GM18498 (cell line): ENCODE data around the gene NEIL1.

ENCODE experiments used
- ATAC-seq: cut with Tn5 transposase; IDR thresholded peaks from one replicate; pipeline ENCODE4 v1.9.1; 2021; ENCODE audit warnings: mild to moderate bottlenecking, moderate library complexity; ENCODE audit not compliant: unreplicated experiment

NEIL1 gene

DNA sequence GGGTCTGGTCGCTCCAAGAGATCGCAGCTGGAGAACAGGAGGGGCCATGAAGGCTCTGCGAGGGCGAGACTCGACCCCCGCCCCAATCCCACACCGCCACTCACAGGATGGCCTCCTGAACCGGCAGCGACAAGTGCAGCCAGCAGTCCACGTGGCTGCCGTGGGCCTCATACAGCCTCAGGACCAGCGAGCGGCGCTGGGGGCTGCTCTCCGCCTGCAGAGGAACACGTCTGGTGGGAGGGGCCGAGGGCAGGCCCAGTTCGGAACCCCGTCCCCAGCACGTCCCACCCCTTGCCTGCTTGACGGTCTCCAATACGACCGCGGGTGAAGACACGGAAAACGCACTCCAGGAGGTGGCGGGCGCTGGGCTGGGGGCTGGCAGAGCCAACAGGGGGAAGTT is 9.2 kb downstream of the NEIL1 start:
- no peak for ATAC-seq

- no peak for ATAC-seq
These were observed 9.7 kb downstream of the NEIL1 start for GRCh38 chr15:75356517-75356916.

DNA sequence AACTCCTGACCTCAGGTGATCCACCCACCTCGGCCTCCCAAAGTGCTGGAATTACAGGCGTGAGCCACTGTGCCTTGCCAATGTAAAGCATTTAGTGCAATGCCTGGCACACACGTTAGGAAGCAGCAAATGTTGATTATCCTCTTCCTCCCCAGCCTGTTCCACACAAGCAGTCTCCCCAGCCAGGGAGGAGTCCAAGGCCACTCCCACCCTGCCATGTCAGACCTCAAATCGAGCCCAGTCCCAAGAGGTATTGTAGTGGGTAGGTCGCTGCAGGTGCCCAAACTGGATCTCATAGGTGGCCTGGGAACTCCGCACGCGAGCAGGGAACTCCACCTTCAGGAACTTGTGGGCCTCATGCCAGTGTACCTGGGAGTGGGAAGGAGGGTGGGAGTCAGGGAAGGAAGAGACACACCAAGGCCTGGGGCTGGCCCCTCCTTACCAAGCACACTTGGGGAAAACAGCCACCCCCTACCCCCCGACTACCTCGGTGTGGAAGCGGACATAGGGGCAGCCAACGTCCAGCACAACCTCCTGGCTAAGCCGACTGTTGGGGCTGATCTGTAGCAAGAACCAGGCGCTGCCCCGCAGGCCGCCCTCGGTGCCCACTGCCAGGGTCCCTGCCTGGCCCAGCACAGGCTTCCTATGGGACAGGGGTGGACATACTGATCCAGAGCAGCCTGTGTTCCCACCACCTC is 11.3 kb downstream of the NEIL1 start:
- ATAC-seq, result no peak

GRCh38 chr15:75358771-75359536 is 12.1 kb downstream of the NEIL1 start:
- ATAC-seq, result no peak

DNA sequence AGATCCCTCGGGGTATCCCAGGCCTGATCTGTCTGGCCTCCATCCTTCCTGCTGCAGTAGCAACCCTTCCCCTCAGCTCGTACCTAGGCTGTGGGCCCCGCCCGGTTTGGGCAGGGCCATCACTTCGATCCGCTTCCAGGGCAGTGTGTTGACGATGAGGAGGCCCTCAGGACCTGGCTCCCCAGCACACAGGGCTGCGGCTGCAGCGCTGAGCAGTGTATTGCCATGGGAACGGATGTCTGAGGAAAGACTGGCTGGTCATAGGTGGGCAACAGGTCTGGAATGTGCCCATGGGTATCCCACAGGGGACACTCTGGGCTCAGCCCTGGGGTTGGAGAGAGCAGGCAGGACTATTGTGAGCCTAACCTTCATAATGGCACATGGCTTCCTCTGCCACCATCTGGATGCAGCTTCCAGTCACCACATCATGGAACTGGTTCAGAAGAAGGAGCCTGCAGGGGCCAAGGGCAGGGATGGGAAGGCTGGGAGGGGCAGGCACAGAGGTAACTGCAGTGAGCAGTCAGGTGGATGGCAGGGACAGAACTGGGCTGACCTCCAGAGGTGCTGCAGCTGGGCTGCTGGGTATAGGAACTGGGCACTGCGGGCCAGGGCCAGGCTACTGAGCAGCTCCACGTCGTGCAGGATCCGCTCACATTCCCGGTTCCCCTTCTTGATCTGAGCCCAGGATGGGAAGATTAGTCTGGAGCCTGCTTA is 12.9 kb downstream of the NEIL1 start:
- ATAC-seq, result no peak

DNA sequence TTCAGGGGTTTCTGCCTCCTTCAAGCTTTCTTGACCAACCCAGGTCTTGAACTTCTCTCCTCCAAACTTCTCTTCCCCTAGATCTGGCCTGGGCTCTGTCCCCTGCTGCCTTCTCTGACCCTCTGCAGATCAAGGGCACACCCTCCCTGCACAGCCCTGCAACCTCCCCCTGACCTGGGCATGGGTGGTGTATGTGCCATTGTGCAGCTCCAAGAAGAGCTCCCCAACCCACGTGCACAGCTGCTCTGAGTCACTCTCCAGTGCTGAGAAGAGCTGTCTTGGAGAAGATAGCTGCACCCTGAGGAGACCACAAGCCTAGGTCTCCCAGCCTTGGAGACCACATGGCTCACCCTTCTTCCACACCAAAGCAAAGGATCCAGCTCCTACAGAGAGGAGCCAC is 13.6 kb downstream of the NEIL1 start:
- ATAC-seq, result no peak

- ATAC-seq, result no peak
These were observed 14.0 kb downstream of the NEIL1 start for GRCh38 chr15:75360856-75361255.

DNA sequence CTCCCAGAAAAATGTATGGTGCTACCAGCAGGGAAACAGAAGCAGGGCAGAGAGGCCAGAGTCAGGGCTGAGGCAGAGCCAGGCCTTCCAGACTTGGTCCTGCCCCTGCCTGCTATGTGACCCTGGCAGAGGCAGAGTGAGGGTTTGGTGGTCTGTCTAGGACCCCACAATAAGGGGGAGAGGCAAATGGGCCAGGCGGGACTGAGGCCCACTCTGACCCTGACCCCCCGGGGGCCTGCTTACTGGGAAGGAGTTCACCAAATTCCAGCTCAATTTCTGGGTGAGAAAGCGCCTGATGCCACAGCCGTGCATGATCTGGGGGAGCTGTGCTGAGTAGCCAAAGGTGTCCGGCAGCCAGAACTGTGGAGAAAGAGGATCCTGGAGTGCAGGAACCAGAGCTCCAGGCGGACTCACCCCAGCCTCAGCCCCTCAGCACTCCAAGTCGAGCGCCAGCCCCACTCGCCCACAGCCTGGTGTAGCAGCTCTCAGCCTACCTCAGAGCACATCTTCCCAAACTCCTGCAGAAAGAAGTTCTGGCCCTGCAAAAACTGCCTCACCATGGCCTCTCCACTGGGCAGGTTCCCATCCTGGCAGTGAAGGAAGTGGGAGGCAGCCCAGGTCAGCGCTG is 14.6 kb downstream of the NEIL1 start:
- no peak for ATAC-seq

GRCh38 chr15:75361989-75362641 is 15.3 kb downstream of the NEIL1 start:
- ATAC-seq, result no peak

DNA sequence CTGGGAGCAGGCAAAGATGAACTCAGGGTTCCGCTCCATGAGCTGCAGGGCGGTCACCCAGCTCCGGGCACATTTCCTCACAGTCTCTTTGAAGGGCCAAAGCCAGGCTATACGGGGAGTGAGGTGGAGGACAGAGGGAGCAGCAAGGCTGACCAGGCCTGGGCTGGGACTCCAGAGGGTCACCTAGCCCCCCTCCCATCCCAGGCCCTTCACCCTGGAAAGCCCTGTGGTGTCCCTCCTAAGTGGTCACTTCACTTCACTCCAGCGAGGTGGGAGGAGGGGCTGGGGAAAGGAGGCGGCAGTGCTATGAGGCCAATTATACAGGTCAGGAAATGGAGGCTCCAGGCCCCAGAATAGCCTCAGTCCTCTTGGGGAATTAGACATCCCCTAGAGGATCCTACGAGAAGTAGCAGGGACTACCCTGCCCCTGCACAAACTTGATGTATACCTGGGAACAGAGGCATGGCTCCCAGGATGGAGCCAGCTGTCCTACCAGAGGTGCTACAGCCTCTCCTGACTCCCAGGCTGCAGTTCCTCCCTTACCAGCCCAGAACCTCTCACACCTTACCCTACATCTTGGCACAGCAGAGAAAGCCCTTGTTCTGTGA is 15.9 kb downstream of the NEIL1 start:
- no peak for ATAC-seq

- no peak for ATAC-seq
These were observed 16.9 kb downstream of the NEIL1 start for GRCh38 chr15:75363786-75364185.

- no peak for ATAC-seq
These were observed 18.0 kb downstream of the NEIL1 start for GRCh38 chr15:75364881-75365280.

GRCh38 chr15:75366163-75366562 is 19.3 kb downstream of the NEIL1 start:
- ATAC-seq, result no peak

DNA sequence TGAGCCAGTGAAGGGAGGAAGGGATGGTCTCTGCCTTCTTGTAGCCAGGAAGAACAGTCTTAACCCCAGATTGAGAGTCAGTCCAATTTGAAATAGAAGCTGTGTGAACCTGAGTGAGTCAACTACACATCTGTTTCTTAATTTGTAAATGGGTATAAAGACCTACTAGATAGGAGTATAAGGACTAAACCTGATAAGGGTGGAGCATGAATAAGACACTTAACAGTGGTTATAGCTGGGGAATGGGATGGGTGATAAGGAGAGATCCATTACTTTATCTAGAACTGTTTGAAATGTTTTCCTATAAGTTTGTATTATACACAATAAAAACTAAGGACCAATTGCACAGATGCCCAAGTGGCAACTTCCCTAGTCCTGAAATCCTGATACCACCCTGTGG is 20.2 kb downstream of the NEIL1 start:
- ATAC-seq, result no peak

- no peak for ATAC-seq
These were observed 20.6 kb downstream of the NEIL1 start for GRCh38 chr15:75367406-75367912.

DNA sequence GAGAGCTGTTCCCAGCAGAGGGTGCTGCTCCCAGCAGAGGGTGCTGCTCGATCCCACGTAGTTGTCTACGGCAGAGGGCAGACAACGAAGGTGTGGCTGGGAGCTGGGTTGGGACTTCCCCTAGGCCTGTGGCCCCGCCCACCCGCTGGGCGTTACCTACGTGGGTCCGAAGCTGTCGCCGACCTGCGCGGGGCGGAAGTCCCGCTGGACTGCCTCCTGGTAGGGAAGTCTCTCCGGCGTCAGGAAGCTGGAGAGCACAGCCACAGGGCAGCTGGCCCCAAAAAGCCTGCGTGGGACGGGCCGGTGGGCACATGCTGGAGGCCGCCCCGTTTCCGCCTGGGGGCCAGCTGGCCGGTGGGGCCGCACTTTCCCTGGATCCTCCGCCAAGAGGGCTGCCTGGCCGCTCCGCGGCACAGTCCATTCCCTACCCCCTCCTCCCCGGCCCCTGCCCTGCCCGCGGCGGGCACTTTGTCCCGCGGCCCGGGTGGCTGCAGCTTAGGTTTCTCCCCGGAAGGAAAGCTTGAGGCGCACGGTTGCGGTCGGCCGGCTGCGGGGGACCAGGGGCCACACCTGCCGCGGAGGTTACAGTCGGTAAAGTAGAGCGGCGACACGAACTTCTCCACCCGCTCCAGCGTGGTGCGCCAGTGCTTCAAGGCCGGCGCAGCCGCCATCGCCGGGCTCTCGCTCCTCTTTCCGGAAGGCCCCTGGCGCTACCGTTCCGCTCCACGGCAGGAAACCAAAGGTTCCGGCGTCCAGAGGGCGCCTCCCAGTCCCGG is 21.3 kb downstream of the NEIL1 start, which contains the start of gene MAN2C1:
Gene MAN2C1 (minus strand): TSS at position 695 of the 776 bp plus-strand sequence. CDS start 24 bp downstream, at position 671.
- peak; percentile 88 for ATAC-seq

- peak; percentile 4 for ATAC-seq
These were observed 21.9 kb downstream of the NEIL1 start for GRCh38 chr15:75368689-75369239.

DNA sequence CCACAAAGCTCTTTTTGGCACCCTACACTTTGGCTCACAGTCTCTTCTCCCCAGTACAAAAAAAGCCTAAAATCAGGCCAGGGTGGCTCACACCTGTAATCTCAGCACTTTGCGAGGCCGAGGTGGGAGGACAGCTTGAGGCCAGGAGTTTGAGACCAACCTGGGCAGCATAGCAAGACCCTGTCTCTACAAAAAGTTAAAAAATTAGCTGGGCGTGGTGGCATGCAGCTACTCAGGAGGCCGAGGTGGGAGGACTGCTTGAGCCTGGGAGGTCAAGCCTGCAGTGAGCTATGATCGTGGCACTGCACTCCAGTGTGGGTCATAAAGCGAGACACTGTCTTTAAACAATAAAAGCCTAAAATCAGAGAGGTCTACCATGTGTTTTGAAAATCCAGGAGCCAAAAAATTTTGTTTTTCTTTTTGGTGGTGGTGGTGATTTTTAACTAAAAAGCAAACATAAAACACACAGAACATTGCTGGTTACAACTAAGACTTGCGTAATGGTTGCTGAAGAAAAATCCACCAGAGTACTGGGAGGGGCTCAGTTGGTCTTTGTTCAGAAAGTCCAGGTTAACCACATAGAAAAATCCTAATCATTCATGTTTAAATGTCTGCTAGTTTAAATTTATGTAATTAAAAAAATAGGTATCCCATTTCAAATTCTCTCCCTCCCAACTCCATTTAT is 23.2 kb downstream of the NEIL1 start:
- ATAC-seq, result no peak
